Measurements from ENCODE around the gene AARS2.

DNA sequence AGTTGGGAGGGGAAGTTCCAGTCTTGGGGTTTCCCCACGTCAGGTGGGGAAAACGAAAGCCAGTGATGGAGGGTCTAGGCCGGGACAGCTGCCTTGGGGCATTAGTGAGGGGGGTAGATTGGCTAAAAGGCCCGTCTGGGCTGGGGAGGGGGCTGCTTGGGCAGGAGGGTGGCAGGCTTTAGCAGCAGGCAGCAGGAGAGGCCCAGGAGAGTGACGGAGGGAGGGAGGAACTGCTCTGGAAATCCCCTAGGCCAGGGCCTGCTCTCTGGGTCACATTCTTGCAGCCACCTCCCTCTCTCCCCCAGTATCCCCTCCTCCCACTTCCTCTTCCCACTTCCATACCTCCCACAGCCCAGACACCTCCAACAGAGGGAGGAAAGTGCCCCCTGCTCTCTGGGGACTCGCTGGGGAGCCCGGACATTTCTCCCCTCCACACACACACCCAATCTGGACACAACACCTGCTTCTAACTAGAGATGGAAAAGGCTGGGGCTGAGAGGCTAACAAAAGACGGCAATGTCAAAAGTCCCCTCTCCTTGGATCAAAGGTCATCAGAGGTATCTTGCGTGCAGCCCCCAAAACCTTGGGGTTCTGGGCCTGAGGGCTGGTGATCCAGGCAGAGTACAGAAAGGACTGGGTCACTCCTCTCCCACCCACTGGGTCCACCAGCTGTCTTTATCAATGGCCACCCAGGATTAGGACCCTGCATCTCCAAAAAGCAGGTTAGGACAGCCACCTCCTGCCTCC, 49.6 kb downstream of the AARS2 start:
- TF ChIP-seq CTCF (conservative IDR thresholded peaks at IDR 0.05 in 1 of 2, IDR thresholded peaks at IDR 0.05 in 1 of 2; ENCODE audit: low read depth in 1 of 2, low read length in 2 of 2) (no peak), EZH2 (IDR thresholded peaks at IDR 0.05; ENCODE audit: low read length, missing control alignments) (no peak)

All from fibroblast of lung (primary cell).